LoVo (cell line): ENCODE measurements around the gene MAT2B.
"Not testable (repeated sequence)": the region's sequence is repeated elsewhere in the genome, so short reads cannot be mapped to it uniquely, and the experiment has no call there.

Experiments used
- DNase-seq: peaks from one replicate; pipeline ENCODE4 v3.0.0-alpha.2; 2016; ENCODE audit warnings: low spot score

The MAT2B gene

GRCh38 chr5:163503106-163504078 lies 2.0 kb upstream of the MAT2B start:
- peak; percentile 80 for DNase-seq

- DNase-seq, result peak; percentile 25
Observed at GRCh38 chr5:163504079-163504931, 1.1 kb upstream of the MAT2B start.

- no peak for DNase-seq
Observed at GRCh38 chr5:163505049-163505367, 411 bp upstream of the MAT2B start.

GRCh38 chr5:163506095-163506457 lies 657 bp downstream of the MAT2B start:
- DNase-seq, result no peak

- DNase-seq, result peak; percentile 15
Observed at GRCh38 chr5:163506726-163507125, 1.3 kb downstream of the MAT2B start.

- DNase-seq, result no peak
Observed at GRCh38 chr5:163508753-163509152, 3.3 kb downstream of the MAT2B start.

GRCh38 chr5:163509291-163509951 lies 4.0 kb downstream of the MAT2B start:
- peak; percentile 80 for DNase-seq

GRCh38 chr5:163512526-163512925 lies 7.1 kb downstream of the MAT2B start:
- DNase-seq, result no peak

GRCh38 chr5:163525096-163525495 lies 19.7 kb downstream of the MAT2B start:
- DNase-seq, result no peak

GRCh38 chr5:163529698-163530097 lies 24.3 kb downstream of the MAT2B start:
- DNase-seq, result no peak

- DNase-seq, result no peak
Observed at GRCh38 chr5:163531272-163531671, 25.9 kb downstream of the MAT2B start.

- DNase-seq, result no peak
Observed at GRCh38 chr5:163532171-163533084, 27.0 kb downstream of the MAT2B start.

GRCh38 chr5:163533223-163533622 lies 27.8 kb downstream of the MAT2B start:
- DNase-seq, result no peak

- DNase-seq, result no peak
Observed at GRCh38 chr5:163534492-163535094, 29.2 kb downstream of the MAT2B start.

GRCh38 chr5:163535290-163535689 lies 29.9 kb downstream of the MAT2B start:
- DNase-seq, result no peak

- not testable (repeated sequence) for DNase-seq
Observed at GRCh38 chr5:163536442-163536841, 31.0 kb downstream of the MAT2B start.

- DNase-seq, result peak; percentile 17
Observed at GRCh38 chr5:163540696-163541095, 35.3 kb downstream of the MAT2B start.

- DNase-seq, result no peak
Observed at GRCh38 chr5:163542771-163543170, 37.4 kb downstream of the MAT2B start.

GRCh38 chr5:163544041-163544440 lies 38.6 kb downstream of the MAT2B start:
- no peak for DNase-seq

- DNase-seq, result no peak
Observed at GRCh38 chr5:163544836-163545235, 39.4 kb downstream of the MAT2B start.

- no peak for DNase-seq
Observed at GRCh38 chr5:163548649-163549048, 43.2 kb downstream of the MAT2B start.
